HEK293 (cell line): ENCODE results near the gene SLC30A10.

Source experiments
- CTCF ChIA-PET: fragments of 350-600 bp; formaldehyde crosslinking; extraction: SDS; loops from one replicate; lab custom pipeline; 2021; ENCODE audit warnings: antibody characterized with exemption; lab: Yijun Ruan, JAX
- POLR2A ChIA-PET: fragments of 300-600 bp; formaldehyde crosslinking; extraction: SDS; loops from one replicate; lab custom pipeline; 2020; ENCODE audit warnings: antibody characterized with exemption, inconsistent platforms; lab: Yijun Ruan, JAX
- H3K27ac ChIP-seq: fragments of 200-500 bp; sonication (Bioruptor generic); 2 replicates; pipeline ENCODE4 v1.5.1; 2014; ENCODE audit warnings: low read depth, low read length, control low read depth, inconsistent platforms; ENCODE audit errors: extremely low read depth
- H3K36me3 ChIP-seq, 2 experiments: fragments of 200-500 bp in 1 of 2; sonication (Bioruptor generic) in 1 of 2; 1 replicate in 1 of 2; 2 replicates in 1 of 2; pipeline ENCODE4 v1.5.1; 2014 to 2017; ENCODE audit warnings: inconsistent platforms in 2 of 2, low read length in 2 of 2; ENCODE audit not compliant: control insufficient read depth in 2 of 2, insufficient read depth in 1 of 2
- H3K4me1 ChIP-seq: fragments of 200-500 bp; sonication (Bioruptor generic); 2 replicates; pipeline ENCODE4 v1.5.1; 2014; ENCODE audit warnings: mild to moderate bottlenecking, low read length, inconsistent platforms; ENCODE audit not compliant: control insufficient read depth, insufficient read depth
- H3K4me3 ChIP-seq: 2 replicates; pipeline ENCODE4 v1.5.1; 2011; ENCODE audit warnings: low read depth, mild to moderate bottlenecking, control low read depth, low read length, moderate library complexity
- H3K9me3 ChIP-seq: fragments of 200-500 bp; sonication (Bioruptor generic); 2 replicates; pipeline ENCODE4 v1.5.1; 2014; ENCODE audit warnings: low read depth, low read length, inconsistent platforms; ENCODE audit not compliant: control insufficient read depth, insufficient read depth
- CTCF ChIP-seq: fragments of 450-650 bp; formaldehyde crosslinking; IDR thresholded peaks from 2 replicates; pipeline ENCODE4 v1.5.1; 2016; ENCODE audit warnings: missing biosample characterization, missing genetic modification characterization
- TCF7L2 ChIP-seq: IDR thresholded peaks from 2 replicates; pipeline ENCODE4 v1.6.1; 2011; ENCODE audit warnings: low read depth, mild to moderate bottlenecking, inconsistent platforms, low read length, moderate library complexity, borderline replicate concordance
- ZBTB10 ChIP-seq: fragments of 450-650 bp; formaldehyde crosslinking; IDR thresholded peaks from 2 replicates; pipeline ENCODE4 v1.5.1; 2016; ENCODE audit warnings: missing biosample characterization, missing genetic modification characterization
- ZBTB17 ChIP-seq: fragments of 450-650 bp; formaldehyde crosslinking; IDR thresholded peaks from 2 replicates; pipeline ENCODE4 v1.5.1; 2016; ENCODE audit warnings: missing biosample characterization, missing genetic modification characterization
- ZBTB44 ChIP-seq: fragments of 450-650 bp; IDR thresholded peaks from 2 replicates; pipeline ENCODE4 v1.5.1; 2018; ENCODE audit warnings: missing biosample characterization, mild to moderate bottlenecking, missing genetic modification characterization
- ZNF133 ChIP-seq: fragments of 450-650 bp; formaldehyde crosslinking; IDR thresholded peaks from 2 replicates; pipeline ENCODE4 v1.5.1; 2016; ENCODE audit warnings: missing biosample characterization, missing genetic modification characterization
- ZNF138 ChIP-seq: fragments of 450-650 bp; formaldehyde crosslinking; IDR thresholded peaks from 2 replicates; pipeline ENCODE4 v1.5.1; 2016; ENCODE audit warnings: missing biosample characterization, missing genetic modification characterization, borderline replicate concordance
- ZNF169 ChIP-seq: fragments of 450-650 bp; formaldehyde crosslinking; IDR thresholded peaks from 2 replicates; pipeline ENCODE4 v1.5.1; 2016; ENCODE audit warnings: missing biosample characterization, missing genetic modification characterization
- ZNF174 ChIP-seq: fragments of 450-650 bp; formaldehyde crosslinking; IDR thresholded peaks from 2 replicates; pipeline ENCODE4 v1.5.0; 2017; ENCODE audit warnings: missing biosample characterization, mild to moderate bottlenecking, missing genetic modification characterization
- ZNF211 ChIP-seq: fragments of 450-650 bp; formaldehyde crosslinking; IDR thresholded peaks from 2 replicates; pipeline ENCODE4 v1.5.1; 2016; ENCODE audit warnings: low read depth, missing biosample characterization, missing genetic modification characterization
- ZNF248 ChIP-seq: fragments of 450-650 bp; formaldehyde crosslinking; IDR thresholded peaks from 2 replicates; pipeline ENCODE4 v1.5.1; 2017; ENCODE audit warnings: missing biosample characterization, missing genetic modification characterization
- ZNF292 ChIP-seq: fragments of 450-650 bp; formaldehyde crosslinking; IDR thresholded peaks from 2 replicates; pipeline ENCODE4 v1.5.1; 2016; ENCODE audit warnings: low read depth, missing biosample characterization, missing genetic modification characterization, borderline replicate concordance
- ZNF311 ChIP-seq: fragments of 450-650 bp; formaldehyde crosslinking; IDR thresholded peaks from 2 replicates; pipeline ENCODE4 v1.5.1; 2017; ENCODE audit warnings: missing biosample characterization, missing genetic modification characterization, borderline replicate concordance
- ZNF529 ChIP-seq: fragments of 450-650 bp; formaldehyde crosslinking; IDR thresholded peaks from 2 replicates; pipeline ENCODE4 v1.5.1; 2017; ENCODE audit warnings: missing genetic modification characterization, missing biosample characterization; ENCODE audit not compliant: insufficient replicate concordance
- ZNF596 ChIP-seq: fragments of 450-650 bp; IDR thresholded peaks from 2 replicates; pipeline ENCODE4 v1.5.0; 2018; ENCODE audit warnings: missing biosample characterization, mild to moderate bottlenecking, missing genetic modification characterization, moderate library complexity
- ZNF660 ChIP-seq: fragments of 450-650 bp; IDR thresholded peaks from 2 replicates; pipeline ENCODE4 v1.5.1; 2018; ENCODE audit warnings: missing biosample characterization, mild to moderate bottlenecking, missing genetic modification characterization
- ZNF747 ChIP-seq: fragments of 450-650 bp; formaldehyde crosslinking; IDR thresholded peaks from 2 replicates; pipeline ENCODE4 v1.5.1; 2016; ENCODE audit warnings: missing biosample characterization, missing genetic modification characterization
- ZNF768 ChIP-seq: fragments of 450-650 bp; formaldehyde crosslinking; IDR thresholded peaks from 2 replicates; pipeline ENCODE4 v1.5.1; 2018; ENCODE audit warnings: missing biosample characterization, mild to moderate bottlenecking, missing genetic modification characterization
- ZNF776 ChIP-seq: fragments of 450-650 bp; formaldehyde crosslinking; IDR thresholded peaks from 2 replicates; pipeline ENCODE4 v1.5.0; 2017; ENCODE audit warnings: missing biosample characterization, missing genetic modification characterization, borderline replicate concordance
- ZNF792 ChIP-seq: fragments of 450-650 bp; formaldehyde crosslinking; IDR thresholded peaks from 2 replicates; pipeline ENCODE4 v1.5.1; 2016; ENCODE audit warnings: missing biosample characterization, missing genetic modification characterization
- ZNF830 ChIP-seq: fragments of 450-650 bp; IDR thresholded peaks from 2 replicates; pipeline ENCODE4 v1.5.0; 2018; ENCODE audit warnings: missing biosample characterization, missing genetic modification characterization, low read depth, mild to moderate bottlenecking, moderate library complexity
- ZNF837 ChIP-seq: fragments of 450-650 bp; formaldehyde crosslinking; IDR thresholded peaks from 2 replicates; pipeline ENCODE4 v1.5.1; 2016; ENCODE audit warnings: missing biosample characterization, missing genetic modification characterization
- TF ChIP-seq, protein P1 (sequence below): fragments of 450-650 bp; IDR thresholded peaks from 2 replicates; pipeline ENCODE4 v1.5.1; 2018; ENCODE audit warnings: missing biosample characterization, missing genetic modification characterization
- TF ChIP-seq, protein P2 (sequence below): fragments of 450-650 bp; formaldehyde crosslinking; IDR thresholded peaks from 2 replicates; pipeline ENCODE4 v1.5.1; 2016; ENCODE audit warnings: missing biosample characterization, missing genetic modification characterization

SLC30A10 gene

GRCh38 chr1:219883400-219884332 lies 44.7 kb downstream of the SLC30A10 start:
- POLR2A ChIA-PET = no interaction called here
- Histone ChIP-seq H3K4me1 (no peaks in the 10 kb centered on the region), H3K36me3 (no peaks in the 10 kb centered on the region), H3K4me3 (no peak overlapping the region), H3K27ac (no peak overlapping the region), H3K9me3 (no peaks in the 10 kb centered on the region)
- CTCF ChIA-PET = no interaction called here
- TF ChIP-seq ZNF292 (no peak), ZNF776 (no peak), ZNF792 (no peak), ZNF660 (tag by site-specific recombination) (no peak)

- ChIA-PET CTCF (interaction anchor here (0.7 kb wide), 1 partner anchor 313 kb away, joined by 3 read pairs; no protein-coding TSS in a partner anchor), POLR2A (no interaction called here)
These were observed 45.6 kb downstream of the SLC30A10 start for GRCh38 chr1:219882755-219883154.

More at GRCh38 chr1:219882755-219883154, 45.6 kb downstream of the SLC30A10 start:
- Histone ChIP-seq H3K9me3 (no peaks in the 10 kb centered on the region), H3K36me3 (no peaks in the 10 kb centered on the region), H3K4me3 (no peak overlapping the region), H3K27ac (no peak overlapping the region), H3K4me1 (no peaks in the 10 kb centered on the region)
- TF ChIP-seq, protein P1, sequence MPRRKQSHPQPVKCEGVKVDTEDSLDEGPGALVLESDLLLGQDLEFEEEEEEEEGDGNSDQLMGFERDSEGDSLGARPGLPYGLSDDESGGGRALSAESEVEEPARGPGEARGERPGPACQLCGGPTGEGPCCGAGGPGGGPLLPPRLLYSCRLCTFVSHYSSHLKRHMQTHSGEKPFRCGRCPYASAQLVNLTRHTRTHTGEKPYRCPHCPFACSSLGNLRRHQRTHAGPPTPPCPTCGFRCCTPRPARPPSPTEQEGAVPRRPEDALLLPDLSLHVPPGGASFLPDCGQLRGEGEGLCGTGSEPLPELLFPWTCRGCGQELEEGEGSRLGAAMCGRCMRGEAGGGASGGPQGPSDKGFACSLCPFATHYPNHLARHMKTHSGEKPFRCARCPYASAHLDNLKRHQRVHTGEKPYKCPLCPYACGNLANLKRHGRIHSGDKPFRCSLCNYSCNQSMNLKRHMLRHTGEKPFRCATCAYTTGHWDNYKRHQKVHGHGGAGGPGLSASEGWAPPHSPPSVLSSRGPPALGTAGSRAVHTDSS = no peak
- TF ChIP-seq ZNF211 (tag by site-specific recombination) = no peak
- no peak for TF ChIP-seq ZNF837 (tag by site-specific recombination)
- no peak for TF ChIP-seq ZNF133 (tag by site-specific recombination)
- no peak for TF ChIP-seq ZNF529 (tag by site-specific recombination)
- no peak for TF ChIP-seq ZNF169 (tag by site-specific recombination)
- TF ChIP-seq, protein P2, sequence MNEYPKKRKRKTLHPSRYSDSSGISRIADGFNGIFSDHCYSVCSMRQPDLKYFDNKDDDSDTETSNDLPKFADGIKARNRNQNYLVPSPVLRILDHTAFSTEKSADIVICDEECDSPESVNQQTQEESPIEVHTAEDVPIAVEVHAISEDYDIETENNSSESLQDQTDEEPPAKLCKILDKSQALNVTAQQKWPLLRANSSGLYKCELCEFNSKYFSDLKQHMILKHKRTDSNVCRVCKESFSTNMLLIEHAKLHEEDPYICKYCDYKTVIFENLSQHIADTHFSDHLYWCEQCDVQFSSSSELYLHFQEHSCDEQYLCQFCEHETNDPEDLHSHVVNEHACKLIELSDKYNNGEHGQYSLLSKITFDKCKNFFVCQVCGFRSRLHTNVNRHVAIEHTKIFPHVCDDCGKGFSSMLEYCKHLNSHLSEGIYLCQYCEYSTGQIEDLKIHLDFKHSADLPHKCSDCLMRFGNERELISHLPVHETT = no peak
- TF ChIP-seq ZBTB44 = no peak
- TF ChIP-seq CTCF (tag by site-specific recombination) = no peak
- no peak for TF ChIP-seq ZNF830 (tag by site-specific recombination)
- no peak for TF ChIP-seq ZBTB10 (tag by site-specific recombination)
- no peak for TF ChIP-seq ZNF174 (tag by site-specific recombination)
- TF ChIP-seq ZNF248 (tag by site-specific recombination) = no peak
- TF ChIP-seq TCF7L2 = no peak
- no peak for TF ChIP-seq ZNF138 (tag by site-specific recombination)
- no peak for TF ChIP-seq ZNF747 (tag by site-specific recombination)
- TF ChIP-seq ZNF311 (tag by site-specific recombination) = no peak
- TF ChIP-seq ZNF768 (tag by site-specific recombination) = no peak
- TF ChIP-seq ZNF596 = no peak
- no peak for TF ChIP-seq ZBTB17 (tag by site-specific recombination)
- TF ChIP-seq, all 188 proteins: peak for 0
